GM23338 (cell line): ENCODE results near the gene SKP1. TPM values are rescaled to one million over a fixed set of nuclear protein-coding genes. Genes with fewer than 3 reads are reported as not detected.
A peak's percentile ranks its signal among the peaks of the same experiment; 100 is the strongest.

Source experiments
- ATAC-seq: fragments of 200-7000 bp; cut with Tn5 transposase; 3 replicates; pipeline ENCODE4 v1.9.1; 2020
- DNase-seq: peaks from one replicate; pipeline ENCODE4 v3.0.0-alpha.2; 2015; ENCODE audit warnings: low spot score
- H2AFZ ChIP-seq: fragments of 200-600 bp; sonication (generic); 2 replicates; pipeline ENCODE4 v1.8.0; 2016; ENCODE audit warnings: antibody characterized with exemption, mild to moderate bottlenecking, moderate library complexity
- H3F3A ChIP-seq: fragments of 200-600 bp; sonication (generic); replicated peaks from 2 replicates; pipeline ENCODE4 v1.8.0; 2017; ENCODE audit warnings: antibody characterized with exemption, mixed run types, low read depth
- H3K27ac ChIP-seq: fragments of 200-600 bp; sonication (generic); 2 replicates; pipeline ENCODE4 v1.6.1; 2016; ENCODE audit warnings: low read depth
- H3K27me3 ChIP-seq: fragments of 200-600 bp; sonication (generic); 2 replicates; pipeline ENCODE4 v1.8.0; 2016; ENCODE audit warnings: mild to moderate bottlenecking, mixed run types, moderate library complexity; ENCODE audit not compliant: insufficient read depth
- H3K36me3 ChIP-seq: fragments of 200-600 bp; sonication (generic); 2 replicates; pipeline ENCODE4 v1.8.0; 2016; ENCODE audit warnings: mild to moderate bottlenecking; ENCODE audit not compliant: insufficient read depth
- H3K4me1 ChIP-seq: fragments of 200-600 bp; sonication (generic); 2 replicates; pipeline ENCODE4 v1.8.0; 2016; ENCODE audit warnings: mild to moderate bottlenecking, moderate library complexity; ENCODE audit not compliant: insufficient read depth
- H3K4me2 ChIP-seq: fragments of 200-600 bp; sonication (generic); 2 replicates; pipeline ENCODE4 v1.7.1; 2017; ENCODE audit warnings: mixed run types
- H3K4me3 ChIP-seq: fragments of 200-600 bp; sonication (generic); 2 replicates; pipeline ENCODE4 v1.6.1; 2016; ENCODE audit warnings: mixed run types
- H3K79me2 ChIP-seq: fragments of 200-600 bp; sonication (generic); replicated peaks from 2 replicates; pipeline ENCODE4 v1.8.0; 2017; ENCODE audit warnings: mild to moderate bottlenecking; ENCODE audit not compliant: insufficient read depth
- H3K9me2 ChIP-seq: fragments of 200-600 bp; sonication (generic); 2 replicates; pipeline ENCODE4 v1.8.0; 2017; ENCODE audit not compliant: insufficient read depth
- H4K20me1 ChIP-seq: fragments of 200-600 bp; sonication (generic); replicated peaks from 2 replicates; pipeline ENCODE4 v1.8.0; 2017; ENCODE audit warnings: mild to moderate bottlenecking; ENCODE audit not compliant: insufficient read depth
- H3K27ac Mint-ChIP-seq: 2 replicates; pipeline ENCODE4 v1.8.0; 2020; ENCODE audit warnings: inconsistent platforms, mild to moderate bottlenecking, moderate library complexity, mixed read lengths
- H3K27me3 Mint-ChIP-seq: 3 replicates; pipeline ENCODE4 v1.8.0; 2022; ENCODE audit warnings: low read depth, mild to moderate bottlenecking, moderate library complexity, mixed read lengths, inconsistent platforms; ENCODE audit not compliant: insufficient read depth, poor library complexity
- H3K36me3 Mint-ChIP-seq: 3 replicates; pipeline ENCODE4 v1.8.0; 2021; ENCODE audit warnings: low read depth, mild to moderate bottlenecking, inconsistent platforms, moderate library complexity, mixed read lengths
- H3K4me1 Mint-ChIP-seq: 3 replicates; pipeline ENCODE4 v1.8.0; 2020; ENCODE audit warnings: mild to moderate bottlenecking, inconsistent platforms, mixed read lengths
- H3K4me3 Mint-ChIP-seq: 3 replicates; pipeline ENCODE4 v1.8.0; 2021; ENCODE audit warnings: moderate library complexity, mild to moderate bottlenecking, inconsistent platforms, mixed read lengths
- H3K9me3 Mint-ChIP-seq: 3 replicates; pipeline ENCODE4 v1.8.0; 2020; ENCODE audit warnings: moderate library complexity, mild to moderate bottlenecking, inconsistent platforms, mixed read lengths
- CREB1 ChIP-seq: fragments of 250-450 bp; sonication (Bioruptor Pico); IDR thresholded peaks from 2 replicates; pipeline ENCODE4 v1.5.0; 2020; ENCODE audit warnings: low read depth, mild to moderate bottlenecking, moderate library complexity
- CTCF ChIP-seq, 2 experiments: fragments of 200-600 bp in 1 of 2; sonication (generic) in 1 of 2; conservative IDR thresholded peaks; 2 replicates each; pipeline versions ENCODE4 v1.5.1 to v1.6.1; 2016 to 2017; ENCODE audit warnings: antibody characterized with exemption in 2 of 2, low read depth in 2 of 2, mild to moderate bottlenecking in 2 of 2, moderate library complexity in 1 of 2
- ETS1 ChIP-seq: IDR thresholded peaks from 2 replicates; pipeline ENCODE4 v1.6.1; 2016; ENCODE audit warnings: antibody characterized with exemption
- EZH2phosphoT487 ChIP-seq: fragments of 200-600 bp; sonication (generic); IDR thresholded peaks from one replicate; pipeline ENCODE4 v1.8.1; 2018; ENCODE audit warnings: antibody characterized with exemption; ENCODE audit not compliant: unreplicated experiment
- JUNB ChIP-seq: IDR thresholded peaks from one replicate; pipeline ENCODE4 v1.6.1; 2016; ENCODE audit warnings: antibody characterized with exemption; ENCODE audit not compliant: unreplicated experiment
- NANOG ChIP-seq: IDR thresholded peaks from 2 replicates; pipeline ENCODE4 v1.6.1; 2016; ENCODE audit warnings: antibody characterized with exemption, borderline replicate concordance
- POLR2AphosphoS5 ChIP-seq: IDR thresholded peaks from 2 replicates; pipeline ENCODE4 v1.6.1; 2016; ENCODE audit warnings: antibody characterized with exemption, low read depth
- REST ChIP-seq: IDR thresholded peaks from one replicate; pipeline ENCODE4 v1.6.1; 2018; ENCODE audit warnings: antibody characterized with exemption; ENCODE audit not compliant: unreplicated experiment
- STAT1 ChIP-seq: IDR thresholded peaks from one replicate; pipeline ENCODE4 v1.6.1; 2016; ENCODE audit warnings: antibody characterized with exemption; ENCODE audit not compliant: unreplicated experiment
- ZNF114 ChIP-seq: fragments of 250-450 bp; sonication (Bioruptor Pico); IDR thresholded peaks from 2 replicates; pipeline ENCODE4 v1.5.0; 2020; ENCODE audit warnings: mild to moderate bottlenecking, moderate library complexity
- ZNF331 ChIP-seq: fragments of 250-450 bp; sonication (Bioruptor Pico); IDR thresholded peaks from 2 replicates; pipeline ENCODE4 v1.5.0; 2020; ENCODE audit warnings: low read depth, mild to moderate bottlenecking, moderate library complexity
- ZNF462 ChIP-seq: fragments of 250-450 bp; sonication (Bioruptor Pico); IDR thresholded peaks from 2 replicates; pipeline ENCODE4 v1.5.0; 2020; ENCODE audit warnings: mild to moderate bottlenecking, moderate library complexity
- polyA plus RNA-seq: library from polyadenylated mRNA; unstranded; fragments of >200 nt; fragmentation: Nextera tagmentation; extraction: Ambion mirVana; gene quantifications from 2 replicates; pipeline ENCODE4 v1.2.1, GENCODE V29; 2016
- total RNA-seq: library from RNA; depleted of rRNA; stranded (reverse); fragments of >200 nt; shearing (Covaris generic); gene quantifications from 2 replicates; pipeline ENCODE4 v1.2.3, GENCODE V29; 2014

Gene SKP1
- total and polyA plus RNA-seq, 2 experiments from 2014 or later: 244 to 440 TPM

- TF ChIP-seq CTCF (conservative IDR thresholded peaks at IDR 0.05; ENCODE audit: low read depth in 2 of 2): no peak
- TF ChIP-seq STAT1: no peak
- TF ChIP-seq ZNF114 (CRISPR knock-in tag): no peak
- TF ChIP-seq EZH2phosphoT487: no peak
Observed at GRCh38 chr5:134151723-134152122, 25.0 kb downstream of the SKP1 start (continued).

GRCh38 chr5:134149571-134150303 lies 27.0 kb downstream of the SKP1 start:
- peaks cover 36% of the 10 kb centered on the region for H4K20me1 ChIP-seq
- no peak for TF ChIP-seq CREB1 (CRISPR knock-in tag)
- no peak for TF ChIP-seq POLR2AphosphoS5
- TF ChIP-seq ZNF331: no peak
- no peak for TF ChIP-seq ETS1
- TF ChIP-seq ZNF114 (CRISPR knock-in tag): no peak
- no peak for TF ChIP-seq ZNF462
- TF ChIP-seq REST: no peak
- no peak for TF ChIP-seq STAT1
- TF ChIP-seq EZH2phosphoT487: no peak
- no peak for TF ChIP-seq JUNB
- no peak for TF ChIP-seq NANOG
- H3K79me2 ChIP-seq: peaks cover 17% of the 10 kb centered on the region
- no peaks in the 10 kb centered on the region for H3K9me2 ChIP-seq
- no peaks in the 10 kb centered on the region for H3K9me3 Mint-ChIP-seq
- no peak overlapping the region for H2AFZ ChIP-seq
- H3K36me3 ChIP-seq: peaks cover 20% of the 10 kb centered on the region
- DNase-seq (no peak), ATAC-seq (no peak)
- no peak overlapping the region for H3K4me2 ChIP-seq
- no peak overlapping the region for H3K27ac ChIP-seq
- H3K4me1 ChIP-seq: 0 out of 2 replicates have a peak, but pooled peaks cover 6% of the 10 kb centered on the region
- peaks cover 6% of the 10 kb centered on the region for H3K27me3 Mint-ChIP-seq
- H3K4me3 ChIP-seq: no peak overlapping the region
- no peaks in the 10 kb centered on the region for H3K4me1 Mint-ChIP-seq
- no peaks in the 10 kb centered on the region for H3K27me3 ChIP-seq
- peaks cover 45% of the 10 kb centered on the region for H3K36me3 Mint-ChIP-seq
- H3F3A ChIP-seq: peaks cover 8% of the 10 kb centered on the region; the same call in 1 of the 2 replicates
- peak overlapping the region; percentile 38; the same call in 1 of the 2 replicates for H3K27ac Mint-ChIP-seq
- no peak overlapping the region for H3K4me3 Mint-ChIP-seq
